Spleen (tissue), 7 donors: ENCODE results near the gene LRRC15.

Experiments used
- POLR2A ChIP-seq, 3 donors: fragments of 450-650 bp; IDR thresholded peaks; one replicate each; pipeline ENCODE4 v1.5.1; 2017; ENCODE audit warnings: antibody characterized with exemption in 3 of 3, mild to moderate bottlenecking in 1 of 3
- TF ChIP-seq, protein P1 (sequence below), 11 experiments: fragments of 200-600 bp in 7 of 11; fragments of 450-650 bp in 4 of 11; sonication (generic) in 4 of 11; IDR thresholded peaks in 8 of 11; conservative IDR thresholded peaks in 3 of 11; 1 replicate in 7 of 11; 2 replicates in 4 of 11; pipeline versions ENCODE4 v1.4.0 to v1.8.0; 2016 to 2021; ENCODE audit warnings: antibody characterized with exemption in 11 of 11, inconsistent platforms in 4 of 11, mild to moderate bottlenecking in 1 of 11
- donor health status: DM: no; HTN: no; CAD: no; lungs with moderate emphysema.
- donor health status: DM: no; HTN: no; CAD: no.
- donor health status: DM: no; HTN: no; CAD: no.

DNA sequence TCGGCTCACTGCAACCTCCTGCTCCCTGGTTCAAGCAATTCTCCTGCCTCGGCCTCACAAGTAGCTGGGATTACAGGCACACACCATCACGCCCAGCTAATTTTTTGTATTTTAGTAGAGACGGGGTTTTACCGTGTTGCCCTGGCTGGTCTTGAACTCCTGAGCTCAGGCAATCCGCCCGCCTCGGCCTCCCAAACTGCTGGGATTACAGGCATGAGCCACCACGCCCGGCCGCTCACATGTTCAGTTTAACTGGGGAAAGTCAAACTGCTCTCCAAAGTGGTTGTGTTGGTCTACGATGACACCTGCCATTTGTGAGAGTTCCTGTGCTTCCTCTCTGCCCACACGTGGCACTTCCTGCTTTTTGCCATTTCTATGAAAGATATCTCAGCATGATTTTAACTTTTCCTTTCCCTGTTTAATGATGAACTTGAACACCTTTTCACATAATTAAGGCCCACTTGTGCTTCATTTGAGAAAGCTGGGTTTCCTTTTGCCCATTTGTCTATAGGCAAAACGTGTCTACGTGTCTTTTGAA, 30.4 kb upstream of the LRRC15 start:
- TF ChIP-seq, protein P1, sequence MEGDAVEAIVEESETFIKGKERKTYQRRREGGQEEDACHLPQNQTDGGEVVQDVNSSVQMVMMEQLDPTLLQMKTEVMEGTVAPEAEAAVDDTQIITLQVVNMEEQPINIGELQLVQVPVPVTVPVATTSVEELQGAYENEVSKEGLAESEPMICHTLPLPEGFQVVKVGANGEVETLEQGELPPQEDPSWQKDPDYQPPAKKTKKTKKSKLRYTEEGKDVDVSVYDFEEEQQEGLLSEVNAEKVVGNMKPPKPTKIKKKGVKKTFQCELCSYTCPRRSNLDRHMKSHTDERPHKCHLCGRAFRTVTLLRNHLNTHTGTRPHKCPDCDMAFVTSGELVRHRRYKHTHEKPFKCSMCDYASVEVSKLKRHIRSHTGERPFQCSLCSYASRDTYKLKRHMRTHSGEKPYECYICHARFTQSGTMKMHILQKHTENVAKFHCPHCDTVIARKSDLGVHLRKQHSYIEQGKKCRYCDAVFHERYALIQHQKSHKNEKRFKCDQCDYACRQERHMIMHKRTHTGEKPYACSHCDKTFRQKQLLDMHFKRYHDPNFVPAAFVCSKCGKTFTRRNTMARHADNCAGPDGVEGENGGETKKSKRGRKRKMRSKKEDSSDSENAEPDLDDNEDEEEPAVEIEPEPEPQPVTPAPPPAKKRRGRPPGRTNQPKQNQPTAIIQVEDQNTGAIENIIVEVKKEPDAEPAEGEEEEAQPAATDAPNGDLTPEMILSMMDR (IDR thresholded peaks at IDR 0.05 in 8 of 11, conservative IDR thresholded peaks at IDR 0.05 in 3 of 11): no peak
- no peak for TF ChIP-seq POLR2A (IDR thresholded peaks at IDR 0.05)
